ENCODE measurements around the gene MGAT4D. TPM values are rescaled to one million over a fixed set of nuclear protein-coding genes. Genes with fewer than 3 reads are reported as not detected.

MGAT4D gene
- total RNA-seq, 1 experiment from 2014 or later, result not detected

DNA sequence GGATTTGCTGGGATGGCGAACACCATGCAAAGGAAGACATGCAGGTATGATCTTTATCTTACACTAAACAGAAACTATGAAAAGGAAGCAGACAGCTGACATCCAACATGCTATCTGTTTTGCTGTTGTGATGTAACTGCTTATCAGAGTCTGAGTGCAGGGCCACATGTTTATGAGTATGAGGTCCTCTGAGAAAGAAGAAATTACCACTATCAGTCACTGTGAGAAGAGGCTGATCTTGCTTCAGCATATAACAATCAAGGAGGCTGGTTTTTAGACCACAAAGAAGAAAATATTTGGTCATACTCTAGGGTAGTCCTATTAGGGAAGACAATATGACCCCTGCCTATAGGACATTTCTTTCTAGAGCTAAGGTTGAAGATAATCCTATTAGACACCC lies 89.1 kb downstream of the MGAT4D start:
- Mint-ChIP-seq H3K27me3 (ENCODE audit: insufficient read depth, unreplicated experiment) (no peaks in the 10 kb centered on the region), H3K27ac (ENCODE audit: low read depth, unreplicated experiment) (no peak overlapping the region), H3K4me3 (ENCODE audit: unreplicated experiment) (no peak overlapping the region), H3K9me3 (ENCODE audit: unreplicated experiment) (no peaks in the 10 kb centered on the region), H3K36me3 (ENCODE audit: insufficient read depth, unreplicated experiment) (no peaks in the 10 kb centered on the region), H3K4me1 (ENCODE audit: insufficient read depth, unreplicated experiment) (no peaks in the 10 kb centered on the region)
- BruUV-seq (replicated peaks), result no TSS peak
- intact Hi-C loops (cut with micrococcal nuclease), result no loop called here
- no peak for DNase-seq (ENCODE audit: unreplicated experiment)
- ChIA-PET POLR2A (interaction anchor here (0.6 kb wide), 1 partner anchor 1382 kb away, joined by 3 read pairs; no protein-coding TSS in a partner anchor), CTCF (no interaction called here)
- TF ChIP-seq, protein P1, sequence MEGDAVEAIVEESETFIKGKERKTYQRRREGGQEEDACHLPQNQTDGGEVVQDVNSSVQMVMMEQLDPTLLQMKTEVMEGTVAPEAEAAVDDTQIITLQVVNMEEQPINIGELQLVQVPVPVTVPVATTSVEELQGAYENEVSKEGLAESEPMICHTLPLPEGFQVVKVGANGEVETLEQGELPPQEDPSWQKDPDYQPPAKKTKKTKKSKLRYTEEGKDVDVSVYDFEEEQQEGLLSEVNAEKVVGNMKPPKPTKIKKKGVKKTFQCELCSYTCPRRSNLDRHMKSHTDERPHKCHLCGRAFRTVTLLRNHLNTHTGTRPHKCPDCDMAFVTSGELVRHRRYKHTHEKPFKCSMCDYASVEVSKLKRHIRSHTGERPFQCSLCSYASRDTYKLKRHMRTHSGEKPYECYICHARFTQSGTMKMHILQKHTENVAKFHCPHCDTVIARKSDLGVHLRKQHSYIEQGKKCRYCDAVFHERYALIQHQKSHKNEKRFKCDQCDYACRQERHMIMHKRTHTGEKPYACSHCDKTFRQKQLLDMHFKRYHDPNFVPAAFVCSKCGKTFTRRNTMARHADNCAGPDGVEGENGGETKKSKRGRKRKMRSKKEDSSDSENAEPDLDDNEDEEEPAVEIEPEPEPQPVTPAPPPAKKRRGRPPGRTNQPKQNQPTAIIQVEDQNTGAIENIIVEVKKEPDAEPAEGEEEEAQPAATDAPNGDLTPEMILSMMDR (IDR thresholded peaks at IDR 0.05; ENCODE audit: unreplicated experiment), result no peak

DNA sequence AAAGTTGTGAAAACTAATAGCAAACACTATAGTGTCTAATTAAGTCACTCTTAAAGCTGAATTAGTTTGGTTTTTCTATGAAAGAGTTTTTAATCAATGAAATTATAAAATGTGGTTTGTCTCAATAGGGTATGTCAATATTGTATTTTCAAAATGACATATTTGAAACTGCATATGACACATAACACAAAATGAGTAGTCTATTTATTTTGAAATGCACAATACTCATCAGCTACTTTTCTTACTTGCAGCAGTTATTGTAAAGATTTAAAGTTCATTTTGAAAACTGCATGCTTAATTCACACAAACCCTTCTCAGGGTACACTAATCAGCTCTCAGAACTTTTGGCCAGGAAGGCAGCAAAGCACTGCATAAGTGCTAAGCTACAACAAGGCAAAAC lies 91.8 kb downstream of the MGAT4D start:
- intact Hi-C loops (cut with micrococcal nuclease), result no loop called here
- no peaks in the 10 kb centered on the region for H3K9me3 Mint-ChIP-seq (ENCODE audit: unreplicated experiment)
- no peak for DNase-seq (ENCODE audit: unreplicated experiment)
- no peaks in the 10 kb centered on the region for H3K27me3 Mint-ChIP-seq (ENCODE audit: insufficient read depth, unreplicated experiment)
- H3K4me3 Mint-ChIP-seq (ENCODE audit: unreplicated experiment), result no peak overlapping the region
- POLR2A ChIA-PET, result no interaction called here
- H3K27ac Mint-ChIP-seq (ENCODE audit: low read depth, unreplicated experiment), result no peak overlapping the region
- no TSS peak for BruUV-seq (replicated peaks)
- H3K36me3 Mint-ChIP-seq (ENCODE audit: insufficient read depth, unreplicated experiment), result no peaks in the 10 kb centered on the region
- H3K4me1 Mint-ChIP-seq (ENCODE audit: insufficient read depth, unreplicated experiment), result no peaks in the 10 kb centered on the region
- CTCF ChIA-PET, result interaction anchor here (0.6 kb wide), 1 partner anchor 284 kb away, joined by 3 read pairs; no protein-coding TSS in a partner anchor
- TF ChIP-seq, protein P1 (IDR thresholded peaks at IDR 0.05; ENCODE audit: unreplicated experiment), result no peak

DNA sequence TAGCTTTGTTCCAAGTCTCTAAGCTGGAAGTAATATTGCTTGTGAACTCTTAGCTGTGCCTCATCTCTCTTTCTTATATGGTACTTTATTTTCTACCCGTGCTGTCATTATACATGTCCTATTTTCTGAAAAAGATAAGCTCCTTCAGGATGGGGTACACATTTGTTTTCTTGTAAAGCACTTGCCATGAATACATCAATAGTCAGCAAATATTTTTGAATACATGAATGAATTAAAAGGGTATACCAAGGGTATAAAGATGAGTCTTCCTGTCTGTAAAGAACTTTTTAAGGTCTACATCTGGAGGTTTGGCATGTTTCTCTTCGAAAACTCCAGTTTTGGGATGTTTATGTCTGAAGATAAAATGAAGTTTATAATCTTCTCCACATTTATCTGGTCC lies 98.0 kb downstream of the MGAT4D start:
- Mint-ChIP-seq H3K9me3 (ENCODE audit: unreplicated experiment) (no peaks in the 10 kb centered on the region), H3K27me3 (ENCODE audit: insufficient read depth, unreplicated experiment) (no peaks in the 10 kb centered on the region), H3K4me3 (ENCODE audit: unreplicated experiment) (no peak overlapping the region), H3K27ac (ENCODE audit: low read depth, unreplicated experiment) (no peak overlapping the region), H3K4me1 (ENCODE audit: insufficient read depth, unreplicated experiment) (no peaks in the 10 kb centered on the region), H3K36me3 (ENCODE audit: insufficient read depth, unreplicated experiment) (peaks cover 6% of the 10 kb centered on the region)
- intact Hi-C loops (cut with micrococcal nuclease), result no loop called here
- ChIA-PET POLR2A (no interaction called here), CTCF (interaction anchor here (0.6 to 3.3 kb wide), 2 partner anchors 40 to 503 kb away, joined by 4 to 10 read pairs; no protein-coding TSS in a partner anchor)
- no TSS peak for BruUV-seq (replicated peaks)
- no peak for DNase-seq (ENCODE audit: unreplicated experiment)
- TF ChIP-seq, protein P1 (IDR thresholded peaks at IDR 0.05; ENCODE audit: unreplicated experiment), result no peak

DNA sequence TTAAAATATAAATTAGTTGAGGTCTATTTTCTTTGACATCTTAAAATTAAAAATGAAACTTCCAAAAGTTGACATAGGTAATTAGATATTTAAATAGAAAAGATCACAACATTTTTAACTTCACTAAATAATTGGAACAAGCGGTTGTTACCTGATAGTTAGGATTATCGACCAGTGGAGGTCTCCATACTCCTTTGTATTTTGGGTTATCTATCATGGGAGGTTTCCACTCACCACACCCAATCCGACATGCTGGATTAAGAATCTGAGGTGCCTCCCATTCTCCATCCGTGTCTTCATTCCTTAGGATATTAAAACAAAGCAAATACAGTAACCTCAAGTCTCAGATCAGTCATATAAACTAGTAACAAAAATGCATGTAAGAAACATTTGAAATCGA lies 102.4 kb downstream of the MGAT4D start:
- intact Hi-C loops (cut with micrococcal nuclease), result no loop called here
- H3K9me3 Mint-ChIP-seq (ENCODE audit: unreplicated experiment), result no peaks in the 10 kb centered on the region
- no peaks in the 10 kb centered on the region for H3K4me1 Mint-ChIP-seq (ENCODE audit: insufficient read depth, unreplicated experiment)
- no peaks in the 10 kb centered on the region for H3K27me3 Mint-ChIP-seq (ENCODE audit: insufficient read depth, unreplicated experiment)
- H3K27ac Mint-ChIP-seq (ENCODE audit: low read depth, unreplicated experiment), result no peak overlapping the region
- POLR2A ChIA-PET, result no interaction called here
- H3K36me3 Mint-ChIP-seq (ENCODE audit: insufficient read depth, unreplicated experiment), result peaks cover 6% of the 10 kb centered on the region
- CTCF ChIA-PET, result no interaction called here
- H3K4me3 Mint-ChIP-seq (ENCODE audit: unreplicated experiment), result no peak overlapping the region
- BruUV-seq (replicated peaks), result no TSS peak
- TF ChIP-seq, protein P1 (IDR thresholded peaks at IDR 0.05; ENCODE audit: unreplicated experiment), result no peak
- DNase-seq (ENCODE audit: unreplicated experiment), result peak; percentile 4

Other genes with a start within 250 kb of the MGAT4D start
- gene SCOC, start 124.6 kb downstream of the MGAT4D start, total RNA-seq (2022), result 49.2 and 57.5 TPM in 2 replicates
- 10.7 and 37.6 TPM in 2 replicates for gene CLGN, start 70.6 kb downstream of the MGAT4D start, total RNA-seq (2022)
- gene ELMOD2, start 25.9 kb upstream of the MGAT4D start, total RNA-seq (2022), result 29.2 and 45.0 TPM in 2 replicates
- gene UCP1, start 70.7 kb upstream of the MGAT4D start, total RNA-seq (2022), result not detected in 2 replicates